NCI-H2227 treated with DMSO at 0.1 percent for 48 hours (cell line): ENCODE measurements around the gene SLC6A3.

Experiments
- DNase-seq: peaks from one replicate; lab custom pipeline; 2025; lab: John Stamatoyannopoulos, UW

Gene SLC6A3

GRCh38 chr5:1405539-1406530 is 39.4 kb downstream of the SLC6A3 start:
- no peak for DNase-seq

GRCh38 chr5:1405121-1405520 is 40.1 kb downstream of the SLC6A3 start:
- no peak for DNase-seq

DNA sequence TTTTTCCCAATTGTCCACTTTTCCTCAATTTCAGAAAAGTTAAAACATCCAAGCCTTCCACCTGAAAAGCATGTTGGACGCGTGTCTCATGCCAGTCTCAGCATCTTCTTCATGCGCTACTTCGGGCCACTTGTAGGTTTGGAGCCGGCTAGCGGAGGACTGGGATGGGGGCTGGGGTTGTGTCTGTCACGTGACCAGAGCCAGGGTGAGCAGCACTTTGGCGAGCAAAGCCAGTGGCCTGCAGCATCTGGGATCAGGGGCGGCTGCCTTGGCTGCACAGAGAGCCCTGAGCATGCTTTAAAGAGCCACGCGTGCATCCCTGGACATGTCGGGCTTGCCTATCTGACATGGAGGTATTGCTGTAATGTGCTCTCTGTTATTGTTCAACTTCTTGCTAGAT is 41.2 kb downstream of the SLC6A3 start:
- DNase-seq = no peak

GRCh38 chr5:1402611-1403255 is 42.5 kb downstream of the SLC6A3 start:
- no peak for DNase-seq

- DNase-seq = no peak
Measured at GRCh38 chr5:1401536-1402138, 43.6 kb downstream of the SLC6A3 start.

DNA sequence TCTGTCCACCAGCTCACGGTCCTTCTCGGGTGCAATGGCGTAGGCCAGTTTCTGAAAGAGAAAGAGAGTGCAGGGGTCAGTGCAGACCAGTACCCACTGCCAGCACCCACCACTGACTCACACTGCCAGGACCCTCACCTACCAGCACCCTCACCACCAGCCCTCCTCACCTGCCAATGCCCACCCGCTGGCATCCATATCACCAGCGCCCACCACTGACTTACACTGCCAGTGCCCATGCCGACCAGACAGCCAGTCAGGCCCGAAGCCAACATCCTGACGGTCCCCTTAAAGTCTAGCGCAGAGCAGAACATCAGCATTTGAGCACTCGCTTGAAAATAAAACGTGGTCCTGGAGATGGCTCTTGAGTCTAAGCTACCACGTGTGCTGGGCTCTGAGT is 44.3 kb downstream of the SLC6A3 start:
- DNase-seq = no peak

DNA sequence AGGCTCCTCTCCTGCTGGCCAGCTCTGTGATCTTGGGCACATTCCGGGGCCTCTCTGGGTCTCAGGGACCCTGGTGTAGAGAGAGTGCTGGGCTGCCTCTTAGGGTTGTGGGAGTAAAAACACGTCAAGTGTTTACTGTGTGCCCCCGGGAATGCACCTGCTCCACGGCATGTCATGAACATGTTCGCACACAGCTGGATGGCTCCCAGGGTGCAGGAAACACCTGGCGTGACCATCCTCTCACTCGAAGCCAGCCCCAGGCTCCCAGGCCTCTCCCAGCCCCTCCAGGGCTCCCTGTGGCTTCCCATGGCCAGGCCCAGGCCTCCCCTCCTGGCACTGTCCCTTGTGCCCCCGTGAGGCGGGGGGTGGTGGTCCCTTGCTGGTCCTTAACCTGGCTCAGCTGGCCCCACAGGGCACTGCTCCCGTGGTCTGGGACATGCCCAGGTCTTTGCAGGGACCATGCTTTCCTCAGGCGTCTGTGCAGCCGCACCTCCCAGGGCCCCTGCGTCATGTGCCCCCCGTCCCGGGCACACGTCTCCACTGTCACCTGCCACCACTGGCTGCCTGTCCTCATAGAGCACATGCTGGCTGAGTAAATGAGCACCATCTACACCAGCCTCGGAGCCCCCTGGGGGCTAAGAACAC is 44.9 kb downstream of the SLC6A3 start:
- no peak for DNase-seq

- DNase-seq = no peak
Measured at GRCh38 chr5:1399737-1400136, 45.5 kb downstream of the SLC6A3 start.

- DNase-seq = no peak
Measured at GRCh38 chr5:1396293-1396816, 48.9 kb downstream of the SLC6A3 start.

DNA sequence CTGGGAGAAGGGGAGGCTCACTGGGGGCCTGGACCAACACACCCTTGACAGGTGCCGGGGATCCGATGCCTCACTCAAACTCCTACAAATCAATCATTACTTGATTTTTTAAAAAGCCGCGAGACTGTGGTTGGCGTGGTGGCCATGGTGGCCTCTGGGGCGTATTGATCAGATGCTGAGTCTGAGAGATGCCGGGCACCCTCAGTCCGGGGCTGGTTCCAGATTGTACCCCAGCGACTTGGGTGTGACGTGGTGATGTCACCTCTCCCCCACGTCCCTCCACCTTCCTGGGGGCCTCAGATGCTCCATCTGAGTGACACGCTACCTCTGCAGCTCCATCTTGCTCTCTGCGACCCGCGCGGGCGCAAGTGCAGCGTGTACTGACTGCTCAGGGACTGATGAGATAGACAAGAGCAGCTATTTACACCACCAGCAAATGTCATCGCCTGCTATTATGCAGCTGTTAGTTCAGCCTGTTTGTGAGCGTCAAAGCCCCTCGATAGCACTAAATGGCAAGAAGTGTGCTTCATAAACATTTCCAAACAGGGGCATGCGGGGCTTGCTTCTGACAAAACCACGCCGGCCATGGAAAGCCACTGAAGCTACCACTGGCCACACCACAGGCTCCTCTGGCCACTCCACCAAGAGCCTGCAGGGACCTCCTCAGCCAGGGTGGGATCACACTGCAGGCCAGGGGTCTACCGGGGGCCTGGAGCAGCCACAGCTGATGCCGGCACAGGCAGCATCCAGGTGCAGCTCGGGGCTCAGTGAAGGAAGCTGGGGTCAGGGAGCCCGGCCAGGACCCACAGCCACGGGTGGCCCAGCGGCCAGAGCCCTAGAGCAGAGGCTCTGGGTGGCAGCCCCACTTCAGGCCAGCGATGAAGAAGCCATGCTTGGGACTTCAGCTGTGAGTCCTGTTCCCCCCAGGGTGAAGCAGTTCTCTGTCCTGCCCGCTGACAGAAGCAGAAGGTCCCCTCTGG is 50.1 kb downstream of the SLC6A3 start:
- DNase-seq = no peak

GRCh38 chr5:1393571-1394501 is 51.4 kb downstream of the SLC6A3 start:
- no peak for DNase-seq

- DNase-seq = no peak
Measured at GRCh38 chr5:1392801-1393565, 52.3 kb downstream of the SLC6A3 start.

- DNase-seq = no peak
Measured at GRCh38 chr5:1392261-1392660, 53.0 kb downstream of the SLC6A3 start.

DNA sequence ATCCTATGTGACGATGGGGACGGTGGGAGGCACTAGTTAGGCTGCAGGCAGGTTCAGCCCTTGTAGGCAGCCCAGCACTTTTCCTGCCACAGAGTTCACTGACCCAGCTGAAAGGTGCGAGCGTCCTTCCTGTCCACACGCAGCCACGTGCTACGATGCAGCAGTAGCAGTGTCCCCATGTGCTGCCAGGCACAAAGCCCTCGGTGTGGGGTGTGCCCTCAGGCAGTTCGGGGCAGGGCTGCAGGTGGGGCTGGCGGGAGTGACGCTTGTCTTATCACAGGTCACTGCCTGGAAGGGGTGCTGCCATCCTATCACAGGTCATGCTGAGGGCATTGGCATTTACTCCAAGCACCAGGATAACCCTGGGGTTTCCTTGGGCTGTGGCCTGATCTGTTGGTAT is 53.5 kb downstream of the SLC6A3 start:
- DNase-seq = no peak

DNA sequence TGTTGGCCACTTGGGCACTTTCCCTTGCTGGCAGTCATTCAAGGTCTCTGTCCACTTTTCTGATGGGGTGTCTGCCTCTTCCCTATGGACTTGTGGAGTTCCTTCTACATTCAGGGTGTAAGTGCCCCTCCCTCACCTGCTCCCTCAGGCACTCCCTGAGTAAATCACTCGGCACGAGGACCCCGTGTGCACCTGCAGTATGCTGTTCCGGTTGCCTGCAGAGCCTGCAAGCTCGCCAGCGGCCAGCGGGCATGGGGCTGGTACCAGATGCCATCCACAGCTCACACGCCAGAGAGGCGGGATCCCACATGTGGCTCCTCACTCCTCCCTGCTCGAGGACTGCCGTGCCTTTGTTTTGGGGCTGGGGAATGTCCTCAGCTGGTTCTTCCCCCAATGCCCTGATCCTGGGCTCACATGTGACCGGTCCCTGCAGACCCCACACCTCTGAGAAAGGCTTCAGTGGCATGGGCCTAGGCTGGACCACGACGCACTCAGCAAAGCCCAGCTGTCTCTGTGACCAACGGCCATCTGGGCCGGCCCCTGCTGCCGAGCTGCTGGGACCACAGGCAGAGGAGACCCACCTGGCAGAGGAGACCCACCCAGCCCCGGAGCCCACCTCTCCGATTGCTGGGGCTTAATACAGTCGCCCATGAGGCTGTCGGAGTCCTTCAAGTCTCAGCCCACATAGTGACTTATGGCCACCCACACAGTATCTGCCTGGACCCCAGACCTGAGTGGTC is 54.2 kb downstream of the SLC6A3 start:
- DNase-seq = no peak

DNA sequence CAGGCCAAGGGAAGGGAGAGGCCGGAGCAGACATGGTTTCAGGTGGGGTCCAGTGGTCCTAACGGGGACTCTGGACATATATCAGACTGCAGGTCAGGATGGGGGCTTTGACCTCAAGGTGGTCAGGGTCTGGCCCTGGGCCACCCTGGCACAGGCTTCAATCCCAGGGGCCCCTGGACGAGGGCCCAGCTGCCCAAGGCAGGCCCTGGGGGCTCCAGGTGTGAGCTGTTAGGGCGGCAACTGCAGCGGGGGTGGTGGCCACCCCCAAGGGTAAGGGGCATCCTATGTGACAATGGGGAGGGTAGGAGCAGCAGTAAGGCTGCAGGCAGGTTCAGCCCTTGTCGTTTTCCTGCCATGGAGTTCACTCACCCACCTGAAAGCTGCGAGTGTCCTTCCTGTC is 54.9 kb downstream of the SLC6A3 start:
- DNase-seq = no peak

GRCh38 chr5:1388383-1388967 is 56.8 kb downstream of the SLC6A3 start:
- DNase-seq = no peak

GRCh38 chr5:1387876-1388275 is 57.4 kb downstream of the SLC6A3 start:
- DNase-seq = no peak
